Liver (tissue), 9 donors: ENCODE measurements around the gene UTP25. TPM values are rescaled to one million over a fixed set of nuclear protein-coding genes. Genes with fewer than 3 reads are reported as not detected.

ENCODE experiments used
- DNase-seq: peaks from one replicate; pipeline ENCODE4 v3.0.0-alpha.2; 2017; ENCODE audit warnings: low spot score
- H3K27ac ChIP-seq, 2 donors: one replicate each; pipeline ENCODE4 v1.7.0; 2013; ENCODE audit warnings: inconsistent platforms in 2 of 2, low read length in 2 of 2, control low read depth in 1 of 2, low read depth in 1 of 2, mild to moderate bottlenecking in 1 of 2
- H3K27me3 ChIP-seq, 4 donors: one replicate each; pipeline versions ENCODE4 v1.6.1 to v1.7.0; 2013; ENCODE audit warnings: low read length in 3 of 4, inconsistent platforms in 1 of 4, mild to moderate bottlenecking in 1 of 4, moderate library complexity in 1 of 4; ENCODE audit not compliant: control insufficient read depth in 4 of 4, insufficient read depth in 4 of 4
- H3K36me3 ChIP-seq, 4 donors: one replicate each; pipeline versions ENCODE4 v1.6.1 to v1.7.0; 2013; ENCODE audit warnings: low read length in 3 of 4, mild to moderate bottlenecking in 3 of 4, low read depth in 1 of 4, moderate library complexity in 1 of 4; ENCODE audit not compliant: control insufficient read depth in 4 of 4, insufficient read depth in 3 of 4
- H3K4me1 ChIP-seq, 4 donors: one replicate each; pipeline versions ENCODE4 v1.6.1 to v1.7.0; 2013; ENCODE audit warnings: low read length in 3 of 4, mild to moderate bottlenecking in 3 of 4, moderate library complexity in 1 of 4; ENCODE audit not compliant: control insufficient read depth in 4 of 4, insufficient read depth in 4 of 4
- H3K4me3 ChIP-seq, 3 donors: one replicate each; pipeline versions ENCODE4 v1.6.1 to v1.7.0; 2013; ENCODE audit warnings: low read length in 3 of 3, control low read depth in 1 of 3, low read depth in 1 of 3, mild to moderate bottlenecking in 1 of 3
- H3K9ac ChIP-seq, 2 donors: one replicate each; pipeline ENCODE4 v1.7.0; 2013; ENCODE audit warnings: low read length in 2 of 2, mild to moderate bottlenecking in 2 of 2, moderate library complexity in 2 of 2, control low read depth in 1 of 2, low read depth in 1 of 2
- H3K9me3 ChIP-seq, 4 donors: one replicate each; pipeline versions ENCODE4 v1.6.1 to v1.7.0; 2013; ENCODE audit warnings: low read length in 3 of 4; ENCODE audit not compliant: control insufficient read depth in 4 of 4
- ATF3 ChIP-seq: IDR thresholded peaks from 2 replicates; pipeline ENCODE4 v1.6.1; 2016; ENCODE audit warnings: antibody characterized with exemption
- CTCF ChIP-seq: fragments of 150-350 bp; IDR thresholded peaks from 2 replicates; pipeline ENCODE4 v1.5.1; 2017; ENCODE audit warnings: improper control_type of control experiment, low read depth, low read length; ENCODE audit not compliant: missing input control
- EGR1 ChIP-seq, 2 donors: IDR thresholded peaks; 2 replicates each; pipeline ENCODE4 v1.6.1; 2016 to 2018; ENCODE audit warnings: antibody characterized with exemption in 2 of 2, low read depth in 2 of 2
- FOXA1 ChIP-seq: IDR thresholded peaks from 2 replicates; pipeline ENCODE4 v1.6.1; 2016; ENCODE audit warnings: antibody characterized with exemption
- FOXA2 ChIP-seq: IDR thresholded peaks from 2 replicates; pipeline ENCODE4 v1.6.1; 2016; ENCODE audit warnings: antibody characterized with exemption
- GABPA ChIP-seq, 2 donors: IDR thresholded peaks in 1 of 2; conservative IDR thresholded peaks in 1 of 2; 2 replicates each; pipeline ENCODE4 v1.6.1; 2016; ENCODE audit warnings: antibody characterized with exemption in 2 of 2, mild to moderate bottlenecking in 1 of 2, moderate library complexity in 1 of 2
- HNF4A ChIP-seq, 2 donors: conservative IDR thresholded peaks; 2 replicates each; pipeline ENCODE4 v1.6.1; 2016; ENCODE audit warnings: antibody characterized with exemption in 2 of 2, mild to moderate bottlenecking in 2 of 2
- HNF4G ChIP-seq: IDR thresholded peaks from 2 replicates; pipeline ENCODE4 v1.6.1; 2016; ENCODE audit warnings: antibody characterized with exemption
- JUND ChIP-seq, 2 donors: IDR thresholded peaks; 2 replicates each; pipeline ENCODE4 v1.6.1; 2016; ENCODE audit warnings: antibody characterized with exemption in 2 of 2
- NR2F2 ChIP-seq: IDR thresholded peaks from 2 replicates; pipeline ENCODE4 v1.6.1; 2016; ENCODE audit warnings: antibody characterized with exemption
- RAD21 ChIP-seq, 2 donors: IDR thresholded peaks; 2 replicates each; pipeline ENCODE4 v1.6.1; 2016; ENCODE audit warnings: antibody characterized with exemption in 2 of 2, mild to moderate bottlenecking in 2 of 2
- REST ChIP-seq: IDR thresholded peaks from 2 replicates; pipeline ENCODE4 v1.6.1; 2016; ENCODE audit warnings: antibody characterized with exemption, mild to moderate bottlenecking
- SP1 ChIP-seq: IDR thresholded peaks from 2 replicates; pipeline ENCODE4 v1.6.1; 2018; ENCODE audit warnings: antibody characterized with exemption, mild to moderate bottlenecking
- TAF1 ChIP-seq: conservative IDR thresholded peaks from 2 replicates; pipeline ENCODE4 v1.6.1; 2016; ENCODE audit warnings: antibody characterized with exemption, mild to moderate bottlenecking
- YY1 ChIP-seq: IDR thresholded peaks from 2 replicates; pipeline ENCODE4 v1.6.1; 2016; ENCODE audit warnings: antibody characterized with exemption, mild to moderate bottlenecking
- WGBS: extraction: QIAGEN DNeasy Blood & Tissue Kit; methylation state at CpG from one replicate; pipeline ENCODE4 v1.1.7; 2013; 5-methylcytosine and 5-hydroxymethylcytosine counted together
- polyA plus RNA-seq, 2 donors: library from polyadenylated mRNA; stranded (reverse) in 1 of 2; unstranded in 1 of 2; fragments of 200-250 nt in 1 of 2; fragments of >200 nt in 1 of 2; fragmentation: Nextera tagmentation in 1 of 2; extraction: Ambion mirVana in 1 of 2; gene quantifications; one replicate each; pipeline versions ENCODE4 v1.2.1 to v1.2.3, GENCODE V29; 2013 to 2015
- total RNA-seq, 2 donors: library from RNA; depleted of rRNA; stranded (reverse); fragments of >200 nt; gene quantifications; one replicate each; pipeline ENCODE4 v1.2.3, GENCODE V29; 2014
- donor health status: healthy.
- donor health status: healthy.
- donor health status: healthy.
- donor health status: healthy.
- donor health status: healthy.

UTP25 gene
- total and polyA plus RNA-seq, 4 donors = 2.4 to 7.7 (median 3.0) TPM

- no peak overlapping the region for H3K27ac ChIP-seq
- H3K36me3 ChIP-seq = no peaks in the 10 kb centered on the region
- WGBS = 55% methylated on average over 2 of the region's 2 CpGs
- H3K9ac ChIP-seq = no peak overlapping the region
- H3K4me1 ChIP-seq = no peaks in the 10 kb centered on the region
- H3K9me3 ChIP-seq = no peaks in the 10 kb centered on the region
- TF ChIP-seq FOXA2 = no peak
- no peak for TF ChIP-seq CTCF
- no peak for TF ChIP-seq REST
- no peak for TF ChIP-seq HNF4A (conservative IDR thresholded peaks at IDR 0.05)
- no peak for DNase-seq
- no peak overlapping the region for H3K4me3 ChIP-seq
- peaks cover 0 to 13% (median 4%) of the 10 kb centered on the region in 4 donors for H3K27me3 ChIP-seq
These were observed 55.2 kb downstream of the UTP25 start for GRCh38 chr1:209882942-209883340.

- no peak for DNase-seq
These were observed 55.7 kb downstream of the UTP25 start for GRCh38 chr1:209883341-209883971.

GRCh38 chr1:209884249-209884648 lies 56.5 kb downstream of the UTP25 start:
- no peak overlapping the region for H3K4me3 ChIP-seq
- 67% methylated on average over 4 of the region's 4 CpGs for WGBS
- no peaks in the 10 kb centered on the region for H3K9me3 ChIP-seq
- H3K36me3 ChIP-seq = no peaks in the 10 kb centered on the region
- no peak overlapping the region for H3K9ac ChIP-seq
- H3K27ac ChIP-seq = no peak overlapping the region
- no peak for DNase-seq
- no peaks in the 10 kb centered on the region for H3K4me1 ChIP-seq
- H3K27me3 ChIP-seq = peaks cover 0 to 17% (median 4%) of the 10 kb centered on the region in 4 donors
- TF ChIP-seq FOXA2 (no peak), GABPA (IDR thresholded peaks at IDR 0.05 in 1 of 2, conservative IDR thresholded peaks at IDR 0.05 in 1 of 2) (no peak), TAF1 (no peak), FOXA1 (no peak), NR2F2 (no peak), REST (no peak), RAD21 (IDR thresholded peaks at IDR 0.05) (no peak), CTCF (no peak), EGR1 (IDR thresholded peaks at IDR 0.05; ENCODE audit: low read depth in 2 of 2) (no peak), HNF4G (no peak), YY1 (no peak)

More at GRCh38 chr1:209883341-209883971, 55.7 kb downstream of the UTP25 start:
- TF ChIP-seq HNF4A (conservative IDR thresholded peaks at IDR 0.05) (no peak), FOXA2 (no peak), FOXA1 (no peak), HNF4G (no peak), GABPA (IDR thresholded peaks at IDR 0.05 in 1 of 2, conservative IDR thresholded peaks at IDR 0.05 in 1 of 2) (no peak), ATF3 (no peak), SP1 (no peak), JUND (IDR thresholded peaks at IDR 0.05) (no peak)
- no peak overlapping the region for H3K4me3 ChIP-seq
- no peaks in the 10 kb centered on the region for H3K4me1 ChIP-seq
- no peak overlapping the region for H3K27ac ChIP-seq
- H3K36me3 ChIP-seq = no peaks in the 10 kb centered on the region
- WGBS = 59% methylated on average over 1 of the region's 1 CpG
- no peak overlapping the region for H3K9ac ChIP-seq
- H3K27me3 ChIP-seq = peaks cover 0 to 17% (median 4%) of the 10 kb centered on the region in 4 donors
- no peaks in the 10 kb centered on the region for H3K9me3 ChIP-seq
